Liver (tissue), 3 donors: Measurements from ENCODE around the gene CFAP61.

Experiments used
- TAF1 ChIP-seq: conservative IDR thresholded peaks from 2 replicates; pipeline ENCODE4 v1.6.1; 2016; ENCODE audit warnings: antibody characterized with exemption, mild to moderate bottlenecking
- TF ChIP-seq, protein P1 (sequence below): fragments of 150-350 bp; IDR thresholded peaks from 2 replicates; pipeline ENCODE4 v1.5.1; 2017; ENCODE audit warnings: improper control_type of control experiment, low read depth, low read length; ENCODE audit not compliant: missing input control
- TF ChIP-seq, protein P2 (sequence below): IDR thresholded peaks from 2 replicates; pipeline ENCODE4 v1.6.1; 2016; ENCODE audit warnings: antibody characterized with exemption, mild to moderate bottlenecking
- donor health status: healthy.
- donor health status: healthy.

GRCh38 chr20:20211274-20211987 is 159.1 kb downstream of the CFAP61 start:
- TF ChIP-seq, protein P1, sequence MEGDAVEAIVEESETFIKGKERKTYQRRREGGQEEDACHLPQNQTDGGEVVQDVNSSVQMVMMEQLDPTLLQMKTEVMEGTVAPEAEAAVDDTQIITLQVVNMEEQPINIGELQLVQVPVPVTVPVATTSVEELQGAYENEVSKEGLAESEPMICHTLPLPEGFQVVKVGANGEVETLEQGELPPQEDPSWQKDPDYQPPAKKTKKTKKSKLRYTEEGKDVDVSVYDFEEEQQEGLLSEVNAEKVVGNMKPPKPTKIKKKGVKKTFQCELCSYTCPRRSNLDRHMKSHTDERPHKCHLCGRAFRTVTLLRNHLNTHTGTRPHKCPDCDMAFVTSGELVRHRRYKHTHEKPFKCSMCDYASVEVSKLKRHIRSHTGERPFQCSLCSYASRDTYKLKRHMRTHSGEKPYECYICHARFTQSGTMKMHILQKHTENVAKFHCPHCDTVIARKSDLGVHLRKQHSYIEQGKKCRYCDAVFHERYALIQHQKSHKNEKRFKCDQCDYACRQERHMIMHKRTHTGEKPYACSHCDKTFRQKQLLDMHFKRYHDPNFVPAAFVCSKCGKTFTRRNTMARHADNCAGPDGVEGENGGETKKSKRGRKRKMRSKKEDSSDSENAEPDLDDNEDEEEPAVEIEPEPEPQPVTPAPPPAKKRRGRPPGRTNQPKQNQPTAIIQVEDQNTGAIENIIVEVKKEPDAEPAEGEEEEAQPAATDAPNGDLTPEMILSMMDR: no peak
- TF ChIP-seq TAF1: no peak
- TF ChIP-seq, protein P2, sequence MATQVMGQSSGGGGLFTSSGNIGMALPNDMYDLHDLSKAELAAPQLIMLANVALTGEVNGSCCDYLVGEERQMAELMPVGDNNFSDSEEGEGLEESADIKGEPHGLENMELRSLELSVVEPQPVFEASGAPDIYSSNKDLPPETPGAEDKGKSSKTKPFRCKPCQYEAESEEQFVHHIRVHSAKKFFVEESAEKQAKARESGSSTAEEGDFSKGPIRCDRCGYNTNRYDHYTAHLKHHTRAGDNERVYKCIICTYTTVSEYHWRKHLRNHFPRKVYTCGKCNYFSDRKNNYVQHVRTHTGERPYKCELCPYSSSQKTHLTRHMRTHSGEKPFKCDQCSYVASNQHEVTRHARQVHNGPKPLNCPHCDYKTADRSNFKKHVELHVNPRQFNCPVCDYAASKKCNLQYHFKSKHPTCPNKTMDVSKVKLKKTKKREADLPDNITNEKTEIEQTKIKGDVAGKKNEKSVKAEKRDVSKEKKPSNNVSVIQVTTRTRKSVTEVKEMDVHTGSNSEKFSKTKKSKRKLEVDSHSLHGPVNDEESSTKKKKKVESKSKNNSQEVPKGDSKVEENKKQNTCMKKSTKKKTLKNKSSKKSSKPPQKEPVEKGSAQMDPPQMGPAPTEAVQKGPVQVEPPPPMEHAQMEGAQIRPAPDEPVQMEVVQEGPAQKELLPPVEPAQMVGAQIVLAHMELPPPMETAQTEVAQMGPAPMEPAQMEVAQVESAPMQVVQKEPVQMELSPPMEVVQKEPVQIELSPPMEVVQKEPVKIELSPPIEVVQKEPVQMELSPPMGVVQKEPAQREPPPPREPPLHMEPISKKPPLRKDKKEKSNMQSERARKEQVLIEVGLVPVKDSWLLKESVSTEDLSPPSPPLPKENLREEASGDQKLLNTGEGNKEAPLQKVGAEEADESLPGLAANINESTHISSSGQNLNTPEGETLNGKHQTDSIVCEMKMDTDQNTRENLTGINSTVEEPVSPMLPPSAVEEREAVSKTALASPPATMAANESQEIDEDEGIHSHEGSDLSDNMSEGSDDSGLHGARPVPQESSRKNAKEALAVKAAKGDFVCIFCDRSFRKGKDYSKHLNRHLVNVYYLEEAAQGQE: no peak
